H1 (cell line): ENCODE data around the gene SLC26A4. TPM values are rescaled to one million over a fixed set of nuclear protein-coding genes. Genes with fewer than 3 reads are reported as not detected.

ENCODE experiments used
- ATF3 ChIP-seq: IDR thresholded peaks from 2 replicates; pipeline ENCODE4 v1.6.1; 2011; ENCODE audit warnings: low read depth, mild to moderate bottlenecking, low read length; ENCODE audit not compliant: insufficient read depth
- BRCA1 ChIP-seq: IDR thresholded peaks from 2 replicates; pipeline ENCODE4 v1.6.1; 2012; ENCODE audit warnings: low read depth, low read length, improper control_type of control experiment
- CEBPB ChIP-seq: IDR thresholded peaks from 2 replicates; pipeline ENCODE4 v1.6.1; 2012; ENCODE audit warnings: low read depth, low read length
- CHD7 ChIP-seq: fragments of 300-600 bp; sonication (generic); IDR thresholded peaks from 2 replicates; pipeline ENCODE4 v1.7.1; 2012; ENCODE audit warnings: low read length, moderate library complexity, mild to moderate bottlenecking, inconsistent platforms; ENCODE audit not compliant: insufficient replicate concordance
- RAD21 ChIP-seq, 2 experiments: IDR thresholded peaks in 1 of 2; conservative IDR thresholded peaks in 1 of 2; 2 replicates each; pipeline ENCODE4 v1.6.1; 2011; ENCODE audit warnings: low read depth in 2 of 2, low read length in 2 of 2, improper control_type of control experiment in 1 of 2, inconsistent platforms in 1 of 2, mild to moderate bottlenecking in 1 of 2, moderate library complexity in 1 of 2
- SP2 ChIP-seq: IDR thresholded peaks from 2 replicates; pipeline ENCODE4 v1.6.1; 2012; ENCODE audit warnings: mild to moderate bottlenecking, low read length, inconsistent platforms
- SP4 ChIP-seq: IDR thresholded peaks from 2 replicates; pipeline ENCODE4 v1.6.1; 2012; ENCODE audit warnings: low read length, inconsistent platforms
- TAF7 ChIP-seq: optimal IDR thresholded peaks from 2 replicates; pipeline ENCODE3; 2011; ENCODE audit warnings: low read depth, mild to moderate bottlenecking, inconsistent platforms, low read length, moderate library complexity, borderline replicate concordance
- TBP ChIP-seq: IDR thresholded peaks from 2 replicates; pipeline ENCODE4 v1.6.1; 2011; ENCODE audit warnings: low read depth, low read length, improper control_type of control experiment
- polyA plus RNA-seq, 7 experiments: library from polyadenylated mRNA; depleted of rRNA in 3 of 7; stranded (reverse) in 5 of 7; unstranded in 2 of 7; fragments of >200 nt in 5 of 7; fragments of 200-250 nt in 2 of 7; gene quantifications; 1 replicate in 5 of 7; 2 replicates in 1 of 7; 4 replicates in 1 of 7; pipeline versions ENCODE4 v1.2.1 to v1.2.3, GENCODE V29; 2011 to 2013; ENCODE audit warnings: missing spikeins in 2 of 7, mixed read lengths in 2 of 7
- total RNA-seq: library from RNA; stranded (reverse); fragmentation: NEBNext Ultra II Directional; extraction: Animal tissue kit (Norgen Biotek cat#: 25700); gene quantifications from 2 replicates; pipeline ENCODE4 v1.2.1, GENCODE V29; 2021

SLC26A4 gene
- total and polyA plus RNA-seq, 2 of the 8 experiments (the other 6 are each of a cell fraction or from before 2014, with no cell fraction given) = 0.11 to 0.35 TPM

GRCh38 chr7:107742678-107743566 is 82.3 kb downstream of the SLC26A4 start (continued):
- no peak for TF ChIP-seq CHD7
- TF ChIP-seq RAD21 (IDR thresholded peaks at IDR 0.05 in 1 of 2, conservative IDR thresholded peaks at IDR 0.05 in 1 of 2; ENCODE audit: low read depth in 2 of 2, low read length in 2 of 2) = no peak
- TF ChIP-seq TBP = no peak
- TF ChIP-seq SP2 = no peak
- TF ChIP-seq CEBPB = no peak
- no peak for TF ChIP-seq SP4
- TF ChIP-seq ATF3 = no peak
- TF ChIP-seq TAF7 = peak; percentile 50
- TF ChIP-seq BRCA1 = no peak
